Dedifferentiated amniotic fluid mesenchymal stem cell (primary cell): ENCODE data around the gene SH3BP4.
"Not testable (repeated sequence)": the region's sequence is repeated elsewhere in the genome, so short reads cannot be mapped to it uniquely, and the experiment has no call there.

Experiments
- DNase-seq: peaks from one replicate; pipeline ENCODE4 v3.0.0-alpha.2; 2016; ENCODE audit errors: extremely low spot score

SH3BP4 gene

GRCh38 chr2:235017441-235017840, 65.6 kb downstream of the SH3BP4 start:
- no peak for DNase-seq

- DNase-seq: no peak
Observed at GRCh38 chr2:235018838-235019237, 67.0 kb downstream of the SH3BP4 start.

- DNase-seq: not testable (repeated sequence)
Observed at GRCh38 chr2:235020141-235020540, 68.3 kb downstream of the SH3BP4 start.

- DNase-seq: peak; percentile 77
Observed at GRCh38 chr2:235021752-235022151, 69.9 kb downstream of the SH3BP4 start.

- DNase-seq: peak; percentile 17
Observed at GRCh38 chr2:235024191-235024860, 72.5 kb downstream of the SH3BP4 start.

GRCh38 chr2:235024931-235025773, 73.3 kb downstream of the SH3BP4 start:
- no peak for DNase-seq

- DNase-seq: peak; percentile 58
Observed at GRCh38 chr2:235025800-235026536, 74.2 kb downstream of the SH3BP4 start.

GRCh38 chr2:235026649-235027557, 75.1 kb downstream of the SH3BP4 start:
- no peak for DNase-seq

GRCh38 chr2:235027558-235028214, 75.9 kb downstream of the SH3BP4 start:
- peak; percentile 83 for DNase-seq

- DNase-seq: no peak
Observed at GRCh38 chr2:235028646-235029045, 76.8 kb downstream of the SH3BP4 start.

- DNase-seq: no peak
Observed at GRCh38 chr2:235029054-235029453, 77.2 kb downstream of the SH3BP4 start.

GRCh38 chr2:235030126-235030525, 78.3 kb downstream of the SH3BP4 start:
- no peak for DNase-seq

GRCh38 chr2:235030936-235031335, 79.1 kb downstream of the SH3BP4 start:
- no peak for DNase-seq

GRCh38 chr2:235031686-235032373, 80.0 kb downstream of the SH3BP4 start:
- no peak for DNase-seq

GRCh38 chr2:235032466-235032865, 80.6 kb downstream of the SH3BP4 start:
- DNase-seq: no peak

GRCh38 chr2:235032949-235033348, 81.1 kb downstream of the SH3BP4 start:
- no peak for DNase-seq

- no peak for DNase-seq
Observed at GRCh38 chr2:235034265-235035118, 82.7 kb downstream of the SH3BP4 start.

- no peak for DNase-seq
Observed at GRCh38 chr2:235037604-235038166, 85.9 kb downstream of the SH3BP4 start.
